A549 (cell line): Measurements from ENCODE around the gene SLC9C2. TPM values are rescaled to one million over a fixed set of nuclear protein-coding genes. Genes with fewer than 3 reads are reported as not detected.

Experiments used
- ATAC-seq, 2 experiments: fragments of 200-7000 bp in 1 of 2; fragments of >200 bp in 1 of 2; cut with Nextera tagmentation in 1 of 2; cut with Tn5 transposase in 1 of 2; 3 replicates each; pipeline versions ENCODE4 v1.8.0 to v1.9.1; 2018 to 2020; ENCODE audit warnings: mild to moderate bottlenecking in 1 of 2, moderate library complexity in 1 of 2
- CTCF ChIA-PET: fragments of 300-600 bp; sonication (Branson Sonifier 250); formaldehyde crosslinking; extraction: SDS; loops from one replicate; lab custom pipeline; 2021; ENCODE audit warnings: antibody characterized with exemption, inconsistent platforms; lab: Yijun Ruan, JAX
- POLR2A ChIA-PET: fragments of 350-600 bp; formaldehyde crosslinking; extraction: SDS; loops from one replicate; lab custom pipeline; 2021; ENCODE audit warnings: antibody characterized with exemption, inconsistent platforms; lab: Yijun Ruan, JAX
- DNase-seq, 2 experiments: peaks; one replicate each; pipeline versions ENCODE4 v3.0.0 to v3.0.0-alpha.2; 2011 to 2016; ENCODE audit warnings: low read depth in 1 of 2, low spot score in 1 of 2
- FAIRE-seq: peaks from 2 replicates; lab custom pipeline; 2011; peaks lifted over from hg19 to GRCh38; lab: Jason Lieb, UNC
- H3K27ac ChIP-seq, 2 experiments: fragments of >200 bp; sonication (Bioruptor Twin); formaldehyde crosslinking; 3 replicates each; pipeline ENCODE4 v1.5.1; 2016 to 2017
- H3K4me1 ChIP-seq: fragments of >200 bp; sonication (Bioruptor Twin); formaldehyde crosslinking; 3 replicates; pipeline ENCODE4 v1.6.1; 2016
- H3K4me2 ChIP-seq: fragments of >200 bp; sonication (Bioruptor Twin); formaldehyde crosslinking; 3 replicates; pipeline ENCODE4 v1.6.1; 2016
- H3K4me3 ChIP-seq: fragments of >200 bp; sonication (Bioruptor Twin); formaldehyde crosslinking; 3 replicates; pipeline ENCODE4 v1.5.1; 2016
- H3K9me3 ChIP-seq: fragments of >200 bp; sonication (Bioruptor Twin); formaldehyde crosslinking; 3 replicates; pipeline ENCODE4 v1.6.1; 2016
- BHLHE40 ChIP-seq: IDR thresholded peaks from 2 replicates; pipeline ENCODE4 v1.6.1; 2012; ENCODE audit warnings: low read depth, low read length, inconsistent platforms
- CEBPB ChIP-seq, 2 experiments: fragments of >200 bp in 1 of 2; sonication (Bioruptor Twin) in 1 of 2; formaldehyde crosslinking in 1 of 2; IDR thresholded peaks; 2 replicates each; pipeline ENCODE4 v1.6.1; 2012 to 2016
- CHD2 ChIP-seq: fragments of 150-350 bp; IDR thresholded peaks from 2 replicates; pipeline ENCODE4 v1.6.1; 2014; ENCODE audit warnings: low read length; ENCODE audit not compliant: partially characterized antibody
- FOSB ChIP-seq: fragments of 250-450 bp; sonication (Bioruptor Pico); IDR thresholded peaks from 2 replicates; pipeline ENCODE4 v1.5.0; 2020; ENCODE audit warnings: mild to moderate bottlenecking, moderate library complexity
- FOSL2 ChIP-seq, 2 experiments: fragments of 450-650 bp in 1 of 2; fragments of >200 bp in 1 of 2; sonication (Bioruptor Twin) in 1 of 2; formaldehyde crosslinking; IDR thresholded peaks; 2 replicates each; pipeline versions ENCODE4 v1.5.0 to v1.6.1; 2016 to 2020; ENCODE audit warnings: mild to moderate bottlenecking in 1 of 2, moderate library complexity in 1 of 2
- GATA3 ChIP-seq: IDR thresholded peaks from 2 replicates; pipeline ENCODE4 v1.6.1; 2012; ENCODE audit warnings: borderline replicate concordance
- HDAC2 ChIP-seq: fragments of 200-600 bp; sonication (generic); IDR thresholded peaks from 2 replicates; pipeline ENCODE4 v1.6.1; 2016
- HEYL ChIP-seq: fragments of 250-450 bp; sonication (Bioruptor Pico); IDR thresholded peaks from 2 replicates; pipeline ENCODE4 v1.8.0; 2021; ENCODE audit warnings: mild to moderate bottlenecking, moderate library complexity
- HOXA7 ChIP-seq: fragments of 250-450 bp; sonication (Bioruptor Pico); IDR thresholded peaks from 2 replicates; pipeline ENCODE4 v1.5.0; 2020; ENCODE audit warnings: mild to moderate bottlenecking, moderate library complexity
- KDM5A ChIP-seq: fragments of 200-600 bp; sonication (generic); IDR thresholded peaks from 2 replicates; pipeline ENCODE4 v1.6.1; 2016; ENCODE audit warnings: antibody characterized with exemption, mild to moderate bottlenecking
- MAFK ChIP-seq: fragments of 450-650 bp; IDR thresholded peaks from 2 replicates; pipeline ENCODE4 v1.6.1; 2014; ENCODE audit not compliant: partially characterized antibody
- MAZ ChIP-seq: fragments of 150-350 bp; IDR thresholded peaks from 2 replicates; pipeline ENCODE4 v1.6.1; 2014; ENCODE audit warnings: antibody characterized with exemption, low read depth, low read length, borderline replicate concordance
- NR3C1 ChIP-seq: fragments of >200 bp; sonication (Bioruptor Twin); formaldehyde crosslinking; IDR thresholded peaks from 3 replicates; pipeline ENCODE4 v1.6.1; 2017
- POLR2AphosphoS2 ChIP-seq: conservative IDR thresholded peaks from 2 replicates; pipeline ENCODE4 v1.6.1; 2012; ENCODE audit warnings: low read length, improper control_type of control experiment, inconsistent platforms
- SMC3 ChIP-seq: fragments of >200 bp; sonication (Bioruptor Twin); formaldehyde crosslinking; IDR thresholded peaks from 3 replicates; pipeline ENCODE4 v1.6.1; 2018; ENCODE audit warnings: inconsistent platforms
- TFCP2L1 ChIP-seq: fragments of 250-450 bp; sonication (Bioruptor Pico); IDR thresholded peaks from 2 replicates; pipeline ENCODE4 v1.5.0; 2021; ENCODE audit warnings: mild to moderate bottlenecking
- ZFP36 ChIP-seq: fragments of 450-650 bp; IDR thresholded peaks from 2 replicates; pipeline ENCODE4 v1.6.1; 2014; ENCODE audit warnings: borderline replicate concordance; ENCODE audit not compliant: partially characterized antibody
- WGBS: methylation state at CpG from one replicate; pipeline ENCODE4 v1.1.6; 2017; ENCODE audit errors: missing lambda C conversion rate; 5-methylcytosine and 5-hydroxymethylcytosine counted together
- polyA plus RNA-seq, 4 experiments: library from polyadenylated mRNA; depleted of rRNA in 3 of 4; stranded (reverse); fragments of >200 nt; fragmentation: RNase III in 1 of 4; extraction: RNeasy Plus Mini Kit Qiagen cat#74134 plus additional on column Dnase treatment in 1 of 4; gene quantifications; 2 replicates in 3 of 4; 3 replicates in 1 of 4; pipeline ENCODE4 v1.2.3, GENCODE V29; 2011 to 2017
- TF ChIP-seq, protein P1 (sequence below): IDR thresholded peaks from 2 replicates; pipeline ENCODE4 v1.6.1; 2012
- TF ChIP-seq, protein P2 (sequence below): IDR thresholded peaks from 2 replicates; pipeline ENCODE4 v1.6.1; 2012; ENCODE audit warnings: low read depth, borderline replicate concordance
- TF ChIP-seq, protein P3 (sequence below): IDR thresholded peaks from 2 replicates; pipeline ENCODE4 v1.6.1; 2012

Gene SLC9C2
- polyA plus RNA-seq, 2 of the 4 experiments (the other 2 are of a cell fraction), result not detected

DNA sequence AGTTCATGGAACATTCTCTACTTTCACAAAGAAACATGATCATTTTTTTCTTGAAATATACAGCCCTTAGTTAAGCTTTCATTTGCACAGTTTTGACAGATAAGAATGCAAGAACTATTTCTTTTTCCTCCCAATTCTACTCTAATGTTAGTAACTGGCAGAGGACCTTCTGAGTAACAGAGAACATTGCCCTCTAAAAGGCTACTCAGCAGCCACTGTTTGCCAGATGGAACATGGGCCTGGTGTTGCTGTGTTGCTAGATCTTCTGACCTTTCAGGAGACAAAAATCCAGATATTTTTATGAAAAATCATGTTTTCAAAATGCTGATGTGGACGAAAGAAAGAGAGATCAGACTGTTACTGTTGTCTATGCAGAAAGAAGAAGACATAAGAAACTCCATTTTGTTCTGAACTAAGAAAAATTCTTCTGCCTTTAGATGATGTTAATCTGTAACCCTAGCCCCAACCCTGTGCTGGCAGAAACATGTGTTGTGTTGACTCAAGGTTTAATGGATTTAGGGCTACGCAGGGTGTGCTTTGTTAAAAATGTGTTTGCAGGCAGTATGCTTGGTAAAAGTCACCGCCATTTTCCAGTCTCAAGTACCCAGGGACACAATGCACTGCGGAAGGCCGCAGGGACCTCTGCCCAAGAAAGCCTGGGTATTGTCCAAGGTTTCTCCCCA, 128.6 kb downstream of the SLC9C2 start:
- POLR2A ChIA-PET, result no interaction called here
- no peak for FAIRE-seq
- Histone ChIP-seq H3K27ac (no peak overlapping the region), H3K4me2 (peak overlapping the region; percentile 13; the same call in 1 of the 3 replicates), H3K4me3 (no peak overlapping the region), H3K9me3 (peaks cover 12% of the 10 kb centered on the region; the same call in 2 of the 3 replicates), H3K4me1 (peaks cover 37% of the 10 kb centered on the region)
- CTCF ChIA-PET, result interaction anchor here (1.0 to 2.1 kb wide), 2 partner anchors 43 to 45 kb away, joined by 3 to 8 read pairs; no protein-coding TSS in a partner anchor
- TF ChIP-seq MAFK, result peak; percentile 13
- no peak for TF ChIP-seq BHLHE40
- no peak for ATAC-seq
- 81% methylated on average over 3 of the region's 5 CpGs for WGBS
- no peak for DNase-seq

DNA sequence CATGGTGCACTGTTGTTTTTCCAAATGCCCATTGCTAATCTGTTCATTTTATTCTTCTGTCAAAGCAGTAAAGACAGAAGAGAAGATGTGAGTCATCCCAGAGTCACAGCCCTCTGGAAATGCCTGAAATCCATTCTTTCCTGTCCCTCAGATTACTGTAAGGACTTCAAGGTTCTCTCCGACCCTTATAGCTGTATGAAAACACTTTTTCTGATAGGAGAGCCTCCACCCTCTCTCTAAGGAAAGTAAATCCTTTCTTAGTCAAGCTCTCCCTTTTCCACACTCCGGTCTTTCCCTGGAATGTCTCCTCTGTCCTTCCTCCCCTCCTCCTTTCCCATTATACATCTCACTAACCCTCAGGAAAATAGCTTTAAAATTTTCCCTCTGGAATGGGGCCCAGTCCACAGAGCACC, 129.3 kb downstream of the SLC9C2 start:
- DNase-seq, result no peak
- Histone ChIP-seq H3K4me3 (no peak overlapping the region), H3K4me1 (peaks cover 30% of the 10 kb centered on the region), H3K27ac (no peak overlapping the region), H3K4me2 (peak overlapping the region; percentile 13; the same call in 1 of the 3 replicates), H3K9me3 (peaks cover 13% of the 10 kb centered on the region; the same call in 2 of the 3 replicates)
- TF ChIP-seq, protein P1, sequence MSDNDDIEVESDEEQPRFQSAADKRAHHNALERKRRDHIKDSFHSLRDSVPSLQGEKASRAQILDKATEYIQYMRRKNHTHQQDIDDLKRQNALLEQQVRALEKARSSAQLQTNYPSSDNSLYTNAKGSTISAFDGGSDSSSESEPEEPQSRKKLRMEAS, result no peak
- TF ChIP-seq FOSL2 (IDR thresholded peaks at IDR 0.05), result no peak
- TF ChIP-seq FOSL2 (CRISPR knock-in tag; IDR thresholded peaks at IDR 0.05), result no peak
- TF ChIP-seq GATA3, result no peak
- POLR2A ChIA-PET, result no interaction called here
- no peak for ATAC-seq
- no peak for FAIRE-seq
- WGBS, result 48% methylated on average over 2 of the region's 2 CpGs
- CTCF ChIA-PET, result interaction anchor here (1.0 to 2.1 kb wide), 2 partner anchors 42 to 44 kb away, joined by 3 to 8 read pairs; no protein-coding TSS in a partner anchor

DNA sequence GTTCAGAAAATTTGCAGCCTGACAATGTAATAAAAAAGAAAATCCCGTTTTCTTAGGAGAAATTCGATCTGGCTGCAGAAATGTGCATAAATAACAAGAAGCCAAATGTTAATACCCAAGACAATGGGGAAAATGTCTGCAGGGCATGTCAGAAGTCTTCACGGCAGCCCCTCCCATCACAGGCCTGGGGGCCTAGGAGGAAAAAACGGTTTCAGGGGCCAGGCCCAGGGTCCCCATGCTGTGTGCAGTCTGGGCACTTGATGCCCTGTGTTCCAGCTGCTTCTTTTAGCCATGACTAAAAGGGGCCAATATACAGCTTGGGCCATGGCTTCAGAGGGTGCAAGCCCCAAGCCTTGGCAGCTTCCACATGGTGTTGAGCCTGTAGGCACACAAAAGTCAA, 132.3 kb downstream of the SLC9C2 start:
- Histone ChIP-seq H3K4me3 (no peak overlapping the region), H3K9me3 (peaks cover 32% of the 10 kb centered on the region), H3K4me2 (no peak overlapping the region)
- CTCF ChIA-PET, result interaction anchor here (1.3 to 1.5 kb wide), 2 partner anchors 39 to 41 kb away, joined by 3 to 4 read pairs; no protein-coding TSS in a partner anchor
- no peak for DNase-seq
- FAIRE-seq, result no peak
- POLR2A ChIA-PET, result no interaction called here
- TF ChIP-seq ZFP36, result peak; percentile 97
- TF ChIP-seq HEYL, result no peak
- TF ChIP-seq HOXA7 (CRISPR knock-in tag), result no peak
- TF ChIP-seq KDM5A, result no peak
- no peak for TF ChIP-seq FOSB (CRISPR knock-in tag)
- TF ChIP-seq MAZ, result no peak
- TF ChIP-seq, protein P2, sequence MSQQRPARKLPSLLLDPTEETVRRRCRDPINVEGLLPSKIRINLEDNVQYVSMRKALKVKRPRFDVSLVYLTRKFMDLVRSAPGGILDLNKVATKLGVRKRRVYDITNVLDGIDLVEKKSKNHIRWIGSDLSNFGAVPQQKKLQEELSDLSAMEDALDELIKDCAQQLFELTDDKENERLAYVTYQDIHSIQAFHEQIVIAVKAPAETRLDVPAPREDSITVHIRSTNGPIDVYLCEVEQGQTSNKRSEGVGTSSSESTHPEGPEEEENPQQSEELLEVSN, result no peak
- no peak for TF ChIP-seq CEBPB (IDR thresholded peaks at IDR 0.05)
- TF ChIP-seq, all 56 proteins: peak for 1
- Histone ChIP-seq H3K4me1 (peaks cover 21% of the 10 kb centered on the region; the same call in 2 of the 3 replicates), H3K27ac (no peak overlapping the region)
- 70% methylated on average over 4 of the region's 4 CpGs for WGBS
- ATAC-seq, result no peak

DNA sequence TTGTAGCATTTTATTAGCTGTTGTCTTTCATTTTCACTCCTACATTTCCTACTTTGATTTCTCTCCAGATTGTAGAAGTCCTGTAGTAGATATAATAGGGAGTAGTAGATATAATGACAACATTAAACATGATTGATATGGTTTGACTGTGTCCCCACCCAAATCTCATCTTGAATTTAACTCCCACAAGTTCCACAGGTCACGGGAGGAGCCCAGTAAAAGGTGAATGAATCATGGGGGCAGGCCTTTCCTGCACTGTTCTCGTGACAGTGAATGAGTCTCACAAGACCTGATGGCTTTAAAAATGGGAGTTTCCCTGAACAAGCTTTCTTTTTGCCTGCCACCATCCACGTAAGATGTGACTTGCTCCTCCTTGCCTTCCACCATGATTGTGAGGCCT, 133.2 kb downstream of the SLC9C2 start:
- TF ChIP-seq CHD2, result no peak
- no peak for TF ChIP-seq SMC3
- TF ChIP-seq FOSB (CRISPR knock-in tag), result no peak
- no peak for TF ChIP-seq POLR2AphosphoS2
- no peak for TF ChIP-seq HDAC2
- TF ChIP-seq MAZ, result no peak
- no peak for TF ChIP-seq TFCP2L1
- TF ChIP-seq BHLHE40, result no peak
- TF ChIP-seq, protein P3, sequence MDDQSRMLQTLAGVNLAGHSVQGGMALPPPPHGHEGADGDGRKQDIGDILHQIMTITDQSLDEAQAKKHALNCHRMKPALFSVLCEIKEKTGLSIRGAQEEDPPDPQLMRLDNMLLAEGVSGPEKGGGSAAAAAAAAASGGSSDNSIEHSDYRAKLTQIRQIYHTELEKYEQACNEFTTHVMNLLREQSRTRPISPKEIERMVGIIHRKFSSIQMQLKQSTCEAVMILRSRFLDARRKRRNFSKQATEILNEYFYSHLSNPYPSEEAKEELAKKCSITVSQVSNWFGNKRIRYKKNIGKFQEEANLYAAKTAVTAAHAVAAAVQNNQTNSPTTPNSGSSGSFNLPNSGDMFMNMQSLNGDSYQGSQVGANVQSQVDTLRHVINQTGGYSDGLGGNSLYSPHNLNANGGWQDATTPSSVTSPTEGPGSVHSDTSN, result no peak
- TF ChIP-seq NR3C1, result no peak
- no peak for FAIRE-seq
- peaks cover 32% of the 10 kb centered on the region for H3K9me3 ChIP-seq
- H3K4me3 ChIP-seq, result no peak overlapping the region
- WGBS, result 70% methylated on average over 3 of the region's 3 CpGs
- ChIA-PET CTCF (interaction anchor here (0.6 to 1.3 kb wide), 2 partner anchors 11 to 38 kb away, joined by 3 read pairs; no protein-coding TSS in a partner anchor), POLR2A (no interaction called here)
- no peak overlapping the region for H3K27ac ChIP-seq
- H3K4me1 ChIP-seq, result peaks cover 12% of the 10 kb centered on the region; the same call in 2 of the 3 replicates
- no peak for DNase-seq
- ATAC-seq, result no peak
- H3K4me2 ChIP-seq, result no peak overlapping the region
